Ureter (tissue), 1 donor: ENCODE results near the gene SYT7. TPM values are rescaled to one million over a fixed set of nuclear protein-coding genes. Genes with fewer than 3 reads are reported as not detected.

Experiments used
- DNase-seq: peaks from one replicate; pipeline ENCODE4 v3.0.0-alpha.2; 2020; ENCODE audit warnings: low spot score
- total RNA-seq: library from RNA; stranded (reverse); gene quantifications from one replicate; pipeline ENCODE4 v1.2.4, GENCODE V29; 2023
- donor health status: DM: yes; HTN: yes; CAD: no.

The SYT7 gene
- total RNA-seq, 1 donor from 2014 or later = 6.7 TPM

DNA sequence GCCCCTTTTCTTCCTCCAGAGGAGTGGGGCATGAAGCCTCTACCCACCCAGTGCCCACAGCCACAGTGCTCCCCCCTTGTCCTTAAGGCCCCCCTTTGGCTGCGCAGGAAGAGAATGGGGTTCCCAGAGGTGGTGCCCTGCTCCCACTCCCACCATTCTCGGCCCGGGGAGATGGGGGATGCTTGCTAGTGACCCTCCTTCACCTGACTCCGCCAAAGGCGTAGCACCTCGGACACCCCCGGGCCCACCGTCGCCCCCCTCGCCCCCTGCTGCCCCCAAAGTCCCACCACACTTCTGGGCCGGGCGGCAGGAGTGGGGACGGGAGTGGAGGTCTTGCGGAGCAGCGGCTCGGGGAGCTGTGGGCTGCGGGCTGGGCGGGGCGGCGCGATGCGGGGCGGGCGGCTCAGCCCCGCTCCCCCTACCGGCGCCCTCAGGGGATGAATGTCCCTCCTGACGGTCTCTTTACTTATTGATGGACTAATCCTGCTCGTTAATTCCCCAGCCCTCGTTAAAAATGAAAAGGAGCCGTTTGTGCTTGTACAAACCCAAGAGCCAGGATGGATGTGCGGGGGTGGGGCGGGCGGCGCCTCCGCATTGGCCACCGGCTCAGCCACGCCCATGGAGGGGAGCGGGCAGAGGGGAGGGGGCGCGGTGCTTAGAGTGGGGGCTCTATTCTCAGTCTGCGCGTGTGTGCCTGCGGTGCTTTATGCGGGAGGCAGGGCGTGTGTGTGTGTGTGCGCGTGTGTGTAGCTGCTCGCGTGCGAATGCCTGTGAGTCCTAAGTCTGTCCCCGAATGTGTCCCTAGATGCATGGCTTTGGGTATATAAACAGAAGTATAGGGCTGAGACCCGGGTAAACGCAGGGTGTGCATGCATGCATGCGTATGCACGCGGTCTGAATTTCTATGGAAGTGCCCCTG is 25.6 kb downstream of the SYT7 start:
- no peak for DNase-seq

DNA sequence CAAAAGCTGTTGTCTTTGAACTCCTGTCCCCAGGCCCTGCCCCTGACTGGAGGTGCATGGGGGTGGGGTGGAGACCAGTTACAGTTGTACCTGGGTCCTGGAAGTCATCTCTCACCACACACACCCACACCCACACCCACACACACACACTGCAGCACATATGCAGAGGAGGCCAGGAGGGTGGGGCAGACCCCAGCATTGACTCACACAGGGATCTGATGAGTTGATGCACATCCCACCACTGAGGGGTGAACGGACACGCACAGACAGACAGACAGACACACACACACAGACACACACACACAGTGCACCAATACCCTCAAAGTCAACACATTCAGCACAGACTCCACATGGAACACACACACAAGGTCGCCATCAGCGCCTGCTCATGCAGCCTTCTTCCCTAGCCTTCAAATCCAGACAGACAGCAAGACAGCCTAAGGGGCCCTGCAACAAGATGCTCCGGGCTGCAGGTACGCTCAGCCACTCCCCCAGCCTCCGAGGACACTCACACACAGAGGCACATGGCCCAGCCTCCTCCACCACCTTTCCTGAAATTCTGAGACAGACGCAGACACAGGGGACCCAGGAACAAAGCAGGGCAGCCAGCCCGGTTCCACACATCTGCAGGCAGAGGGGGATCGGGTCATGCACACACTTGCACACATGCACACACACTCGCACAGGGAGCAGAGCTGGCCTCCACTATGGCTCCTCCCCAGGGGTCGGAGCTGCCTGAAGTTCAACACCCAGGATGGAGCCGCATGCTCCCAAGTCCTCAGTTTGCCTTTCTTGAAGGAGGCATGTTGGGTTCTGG is 26.5 kb downstream of the SYT7 start:
- DNase-seq = no peak

- DNase-seq = no peak
These were observed 27.3 kb downstream of the SYT7 start for GRCh38 chr11:61553373-61554171.

DNA sequence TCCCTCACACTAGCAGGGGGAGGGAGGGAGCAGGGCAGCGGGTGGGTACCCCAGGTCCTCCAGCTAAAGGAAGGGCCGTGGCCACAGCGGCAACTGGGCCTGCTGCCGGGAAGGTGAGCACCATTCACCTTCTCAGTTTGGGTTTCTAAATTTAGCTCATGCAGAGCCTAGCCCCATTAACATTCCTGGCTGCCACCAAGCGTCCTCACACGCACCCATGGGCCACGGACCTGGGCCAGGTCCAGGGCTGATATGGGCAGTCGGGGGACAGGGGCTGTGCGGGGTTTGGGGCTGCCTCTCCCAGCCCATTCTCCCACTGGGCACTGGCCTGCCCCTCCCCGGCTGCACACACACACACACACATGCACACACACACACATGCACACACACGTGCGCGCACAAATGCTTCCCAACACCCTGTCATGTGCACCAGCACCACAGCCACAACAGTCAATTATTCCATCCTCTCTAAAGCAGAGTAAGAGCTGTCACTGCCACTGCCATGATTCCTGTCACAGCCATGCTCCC is 28.7 kb downstream of the SYT7 start:
- DNase-seq = no peak

DNA sequence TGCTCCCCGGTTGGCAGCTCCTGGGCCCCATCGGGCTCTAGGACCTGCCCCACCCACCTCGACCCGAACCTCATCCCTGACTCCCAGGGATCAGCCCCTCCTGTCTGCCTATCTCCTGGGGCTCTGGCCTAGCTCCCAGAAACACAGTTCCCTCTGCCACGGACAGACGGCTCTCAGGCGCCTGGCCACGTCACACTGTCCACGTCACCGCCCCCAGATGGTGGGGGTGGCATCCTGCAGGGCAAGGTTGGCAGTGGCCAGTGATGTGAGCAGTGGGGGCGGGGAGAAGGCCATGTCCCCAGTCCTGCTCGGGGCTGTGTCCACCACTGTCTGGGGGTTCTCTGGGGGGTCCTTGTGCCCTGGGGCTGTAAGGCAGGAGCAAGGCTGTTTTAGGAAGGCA is 29.2 kb downstream of the SYT7 start:
- DNase-seq = no peak

- DNase-seq = no peak
These were observed 30.1 kb downstream of the SYT7 start for GRCh38 chr11:61550665-61551227.

DNA sequence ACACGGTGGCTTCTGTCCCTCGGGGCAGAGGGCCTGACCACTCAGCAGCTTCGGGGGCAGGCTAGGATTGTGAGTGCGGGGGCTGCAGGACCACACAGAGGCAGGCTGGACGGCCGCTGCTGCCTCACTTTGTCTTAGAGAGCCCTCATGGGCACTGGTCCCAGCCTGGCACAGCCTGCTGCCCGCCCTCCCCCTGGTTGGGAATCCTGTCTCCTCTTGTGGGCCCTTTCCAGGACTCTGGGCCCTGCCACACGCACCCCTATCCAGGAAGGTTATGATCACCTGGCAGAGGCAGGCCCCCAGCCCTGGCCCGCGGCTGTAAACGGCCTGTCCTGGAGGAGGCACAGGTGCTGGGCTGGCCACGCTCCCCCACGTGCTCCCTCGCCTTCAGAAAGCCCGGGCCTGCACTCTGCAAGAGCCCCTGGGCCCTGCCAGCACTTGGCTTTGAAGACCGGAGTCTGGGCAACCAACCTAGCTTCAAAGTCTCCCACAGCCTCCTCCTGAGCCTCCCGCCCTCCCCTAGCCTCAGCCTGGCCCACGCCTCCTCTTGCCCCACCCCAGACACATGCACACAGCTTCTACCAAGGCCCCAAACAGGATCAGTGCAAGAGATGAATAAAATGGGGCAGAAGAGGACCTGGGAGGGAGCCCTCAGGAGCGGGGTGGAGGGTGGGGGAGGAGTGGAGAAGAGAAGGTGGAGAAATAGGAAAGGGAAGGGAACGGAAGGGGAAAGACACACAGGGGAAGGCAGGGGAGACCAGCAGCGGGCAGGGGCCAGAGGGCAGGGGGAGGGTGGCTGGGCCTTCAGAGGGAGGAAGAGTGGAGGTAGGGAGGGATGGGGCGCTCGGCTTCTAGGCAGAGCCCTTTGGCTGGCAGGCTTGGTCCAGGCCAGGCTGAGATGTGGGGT is 31.0 kb downstream of the SYT7 start:
- no peak for DNase-seq

DNA sequence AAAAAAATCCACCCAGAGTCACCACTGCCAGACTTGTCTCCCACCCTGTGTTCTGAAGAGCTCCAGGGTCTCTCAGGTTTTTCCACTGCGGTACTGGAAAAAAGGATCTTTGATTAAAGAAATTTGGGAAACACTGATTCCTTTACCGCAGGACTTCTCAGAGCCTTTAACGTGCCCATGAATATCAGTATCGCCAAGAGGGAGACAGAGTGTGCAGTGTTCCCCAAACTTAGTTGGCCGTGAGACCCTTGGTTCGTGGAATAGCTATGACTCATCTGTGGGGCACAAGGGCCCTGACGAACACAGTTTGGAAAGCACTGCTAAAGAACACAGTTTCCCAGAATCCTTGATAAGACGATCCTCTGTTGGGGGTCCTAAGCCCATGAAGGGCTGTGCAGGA is 31.7 kb downstream of the SYT7 start:
- DNase-seq = no peak

DNA sequence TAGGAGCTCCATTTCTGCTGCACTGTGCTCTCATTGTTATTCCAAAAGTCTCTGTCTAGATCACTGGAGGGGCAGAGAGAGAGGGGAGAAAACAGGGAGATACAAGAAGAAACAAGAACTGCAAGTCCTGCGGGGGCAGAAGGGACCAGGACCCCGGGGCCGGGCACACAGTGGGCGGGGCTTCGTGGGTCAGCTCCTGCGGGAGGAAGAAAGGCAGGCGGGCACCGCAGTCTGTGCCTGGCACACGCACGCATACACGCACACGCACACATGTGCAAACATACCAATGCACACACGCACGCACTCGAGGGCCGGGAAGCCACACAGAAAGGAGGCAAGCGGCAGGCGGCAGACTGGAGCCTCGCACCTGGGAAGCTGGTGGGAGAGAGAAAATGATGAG is 33.6 kb downstream of the SYT7 start:
- no peak for DNase-seq

- DNase-seq = no peak
These were observed 34.2 kb downstream of the SYT7 start for GRCh38 chr11:61546663-61547062.

GRCh38 chr11:61545921-61546320 is 35.0 kb downstream of the SYT7 start:
- no peak for DNase-seq

DNA sequence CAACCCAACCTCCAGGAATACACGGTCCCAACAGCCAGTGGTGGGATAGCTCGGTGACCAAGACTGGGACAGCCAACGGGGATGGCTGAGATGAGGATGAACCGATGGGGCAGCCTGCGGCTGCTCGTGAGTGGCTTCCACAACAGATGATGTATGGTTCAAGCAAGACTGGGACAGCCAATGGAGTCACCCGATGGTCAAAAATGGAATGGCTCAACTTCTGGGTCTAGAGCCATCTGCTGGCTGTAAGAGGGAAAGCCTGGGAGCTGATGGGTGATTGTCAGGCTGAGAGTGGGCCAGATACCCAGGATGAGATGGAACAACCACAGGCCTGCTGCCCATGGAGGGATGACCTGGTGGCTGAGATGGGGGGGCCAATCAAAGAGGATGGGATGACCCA is 35.5 kb downstream of the SYT7 start:
- no peak for DNase-seq

GRCh38 chr11:61544466-61544865 is 36.4 kb downstream of the SYT7 start:
- no peak for DNase-seq

DNA sequence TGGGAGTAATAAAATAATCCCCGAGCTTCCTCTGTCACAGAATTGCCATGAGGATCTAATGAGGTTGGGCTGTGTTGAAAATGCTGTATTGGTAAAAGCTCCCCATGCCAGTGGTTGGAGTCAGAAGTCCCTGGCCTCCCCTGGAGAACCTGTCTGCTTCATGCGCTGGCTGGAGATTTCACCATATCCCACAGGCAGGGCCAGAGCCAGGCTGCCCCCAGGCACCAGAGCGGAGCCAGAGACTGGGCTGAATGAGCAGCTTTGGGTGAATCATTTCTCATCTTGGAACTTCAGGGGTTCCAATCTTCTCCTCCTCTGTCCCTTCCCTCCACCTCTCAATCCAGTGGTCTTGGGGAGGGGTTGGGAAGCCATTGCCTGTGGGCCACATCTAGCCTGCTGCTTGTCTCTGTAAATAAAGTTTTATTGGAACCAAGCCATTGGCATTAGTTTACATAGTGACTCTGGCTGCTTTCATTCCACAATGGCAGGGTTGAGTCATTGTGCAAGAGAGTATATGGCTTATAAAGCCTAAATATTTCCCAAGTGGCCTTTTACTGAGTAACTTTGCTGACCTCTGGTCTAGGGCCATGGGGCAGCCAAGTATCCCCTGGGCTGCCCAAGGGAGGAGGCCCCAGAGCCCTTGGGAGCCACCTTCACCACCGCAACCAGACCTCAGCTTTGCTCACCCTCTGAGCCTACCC is 37.1 kb downstream of the SYT7 start:
- no peak for DNase-seq

- no peak for DNase-seq
These were observed 38.2 kb downstream of the SYT7 start for GRCh38 chr11:61542705-61543104.

DNA sequence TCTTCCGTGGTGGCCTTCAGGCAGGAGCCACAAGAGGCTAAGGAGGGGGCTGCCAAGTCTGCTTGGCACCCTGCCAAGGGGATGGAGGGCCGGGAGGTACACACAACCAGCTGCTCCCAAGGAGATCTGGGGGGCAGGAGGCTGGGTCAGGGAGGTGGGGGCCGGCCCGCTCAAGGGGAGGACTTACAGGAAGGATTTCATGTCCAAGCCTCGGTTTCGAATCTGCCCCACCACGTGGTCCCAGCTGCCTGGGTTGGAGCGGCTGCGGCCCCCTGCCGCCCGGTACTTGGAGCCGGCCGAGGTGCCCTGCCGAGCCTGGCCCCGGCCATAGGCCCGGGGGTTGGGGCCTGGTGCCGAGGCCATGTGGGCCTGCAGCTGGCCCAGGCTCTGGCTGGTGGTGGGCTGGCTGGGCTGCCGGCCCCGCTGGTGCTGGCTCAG is 38.8 kb downstream of the SYT7 start:
- no peak for DNase-seq

- no peak for DNase-seq
These were observed 39.3 kb downstream of the SYT7 start for GRCh38 chr11:61541598-61541997.

- no peak for DNase-seq
These were observed 40.3 kb downstream of the SYT7 start for GRCh38 chr11:61540528-61540927.

GRCh38 chr11:61539831-61540357 is 41.0 kb downstream of the SYT7 start:
- no peak for DNase-seq
